Thoracic aorta (tissue), 2 donors: ENCODE data around the gene SYN1. TPM values are rescaled to one million over a fixed set of nuclear protein-coding genes. Genes with fewer than 3 reads are reported as not detected.
"Not testable (repeated sequence)": the region's sequence is repeated elsewhere in the genome, so short reads cannot be mapped to it uniquely, and the experiment has no call there.

ENCODE experiments used
- ATAC-seq: fragments of 150-250 bp; one replicate; pipeline ENCODE4 v1.8.0; 2017; ENCODE audit warnings: low read depth; ENCODE audit not compliant: insufficient number of reproducible peaks, low FRiP score
- DNase-seq: peaks from one replicate; pipeline ENCODE4 v3.0.0-alpha.2; 2020; ENCODE audit warnings: low spot score
- H3K27ac ChIP-seq, 2 donors: fragments of 200-600 bp; sonication (generic); 1 replicate in 1 of 2; 2 replicates in 1 of 2; pipeline ENCODE4 v1.5.1; 2016; ENCODE audit warnings: mild to moderate bottlenecking in 2 of 2, moderate library complexity in 2 of 2
- H3K27me3 ChIP-seq: fragments of 200-600 bp; sonication (generic); replicated peaks from 2 replicates; pipeline ENCODE4 v1.6.0; 2016; ENCODE audit warnings: mild to moderate bottlenecking; ENCODE audit not compliant: insufficient read depth
- H3K36me3 ChIP-seq: fragments of 200-600 bp; sonication (generic); one replicate; pipeline ENCODE4 v1.5.1; 2016
- H3K4me1 ChIP-seq, 2 donors: fragments of 200-600 bp; sonication (generic); 1 replicate in 1 of 2; 2 replicates in 1 of 2; pipeline versions ENCODE4 v1.5.1 to v1.6.0; 2016; ENCODE audit warnings: low read depth in 2 of 2, mild to moderate bottlenecking in 1 of 2; ENCODE audit not compliant: control insufficient read depth in 1 of 2
- H3K4me3 ChIP-seq: fragments of 200-600 bp; sonication (generic); 2 replicates; pipeline ENCODE4 v1.5.1; 2016; ENCODE audit warnings: mild to moderate bottlenecking
- H3K9me3 ChIP-seq: fragments of 200-600 bp; sonication (generic); 2 replicates; pipeline ENCODE4 v1.5.1; 2016
- total RNA-seq, 2 donors: library from RNA; depleted of rRNA; stranded (reverse); fragments of >200 nt; gene quantifications; one replicate each; pipeline versions ENCODE4 v1.1.0 to v1.2.3, GENCODE V29; 2016
- TF ChIP-seq, protein P1 (sequence below): fragments of 200-600 bp; sonication (generic); IDR thresholded peaks from one replicate; pipeline ENCODE4 v1.5.1; 2019; ENCODE audit warnings: antibody characterized with exemption

SYN1 gene
- total RNA-seq, 2 donors from 2014 or later = 0.27 to 0.85 TPM

DNA sequence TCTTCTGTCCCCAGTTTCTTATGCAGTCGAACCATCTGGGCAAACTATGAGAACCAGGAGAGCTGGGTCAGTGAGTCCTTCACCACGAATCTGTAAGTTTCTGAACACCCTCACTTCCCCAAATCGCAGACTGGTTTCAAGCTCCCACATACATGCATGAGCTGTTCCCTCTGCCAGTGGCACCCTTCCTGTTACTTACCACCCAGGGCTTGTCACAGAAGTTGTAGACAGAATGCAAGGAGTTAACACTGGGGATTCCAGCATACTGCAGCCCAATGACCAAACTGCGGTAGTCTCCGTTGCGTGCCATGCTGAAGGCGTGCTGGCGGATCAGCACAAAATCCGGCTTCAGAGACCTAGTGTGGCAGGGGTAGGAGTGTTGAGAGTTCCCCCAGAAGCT, 14.6 kb downstream of the SYN1 start:
- no peaks in the 10 kb centered on the region for H3K27me3 ChIP-seq
- no peak for DNase-seq
- H3K4me1 ChIP-seq = no peaks in the 10 kb centered on the region
- TF ChIP-seq, protein P1, sequence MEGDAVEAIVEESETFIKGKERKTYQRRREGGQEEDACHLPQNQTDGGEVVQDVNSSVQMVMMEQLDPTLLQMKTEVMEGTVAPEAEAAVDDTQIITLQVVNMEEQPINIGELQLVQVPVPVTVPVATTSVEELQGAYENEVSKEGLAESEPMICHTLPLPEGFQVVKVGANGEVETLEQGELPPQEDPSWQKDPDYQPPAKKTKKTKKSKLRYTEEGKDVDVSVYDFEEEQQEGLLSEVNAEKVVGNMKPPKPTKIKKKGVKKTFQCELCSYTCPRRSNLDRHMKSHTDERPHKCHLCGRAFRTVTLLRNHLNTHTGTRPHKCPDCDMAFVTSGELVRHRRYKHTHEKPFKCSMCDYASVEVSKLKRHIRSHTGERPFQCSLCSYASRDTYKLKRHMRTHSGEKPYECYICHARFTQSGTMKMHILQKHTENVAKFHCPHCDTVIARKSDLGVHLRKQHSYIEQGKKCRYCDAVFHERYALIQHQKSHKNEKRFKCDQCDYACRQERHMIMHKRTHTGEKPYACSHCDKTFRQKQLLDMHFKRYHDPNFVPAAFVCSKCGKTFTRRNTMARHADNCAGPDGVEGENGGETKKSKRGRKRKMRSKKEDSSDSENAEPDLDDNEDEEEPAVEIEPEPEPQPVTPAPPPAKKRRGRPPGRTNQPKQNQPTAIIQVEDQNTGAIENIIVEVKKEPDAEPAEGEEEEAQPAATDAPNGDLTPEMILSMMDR = no peak
- no peak overlapping the region for H3K4me3 ChIP-seq
- H3K27ac ChIP-seq = no peak overlapping the region
- no peaks in the 10 kb centered on the region for H3K36me3 ChIP-seq
- no peak for ATAC-seq
- H3K9me3 ChIP-seq = no peaks in the 10 kb centered on the region

DNA sequence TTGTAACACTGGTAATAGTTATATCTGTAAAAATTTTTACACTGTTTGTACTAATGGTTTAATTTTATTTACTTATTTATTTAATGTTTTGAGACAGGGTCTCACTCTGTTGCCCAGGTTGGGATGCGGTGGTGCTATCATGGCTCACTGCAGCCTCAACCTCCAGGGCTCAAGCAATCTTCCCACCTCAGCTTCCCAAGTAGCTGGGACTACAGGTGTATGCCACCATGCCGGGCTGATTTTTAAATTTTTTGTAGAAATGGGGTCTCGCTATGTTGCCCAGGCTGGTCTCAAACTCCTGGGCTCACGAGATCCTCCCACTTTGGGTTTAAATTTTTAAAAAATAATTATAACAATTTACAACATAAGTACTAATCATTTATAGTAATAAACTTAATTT, 16.5 kb downstream of the SYN1 start:
- DNase-seq, H3K4me1 ChIP-seq, H3K27ac ChIP-seq, H3K36me3 ChIP-seq, H3K4me3 ChIP-seq, ATAC-seq, H3K27me3 ChIP-seq, H3K9me3 ChIP-seq: not testable (repeated sequence)

DNA sequence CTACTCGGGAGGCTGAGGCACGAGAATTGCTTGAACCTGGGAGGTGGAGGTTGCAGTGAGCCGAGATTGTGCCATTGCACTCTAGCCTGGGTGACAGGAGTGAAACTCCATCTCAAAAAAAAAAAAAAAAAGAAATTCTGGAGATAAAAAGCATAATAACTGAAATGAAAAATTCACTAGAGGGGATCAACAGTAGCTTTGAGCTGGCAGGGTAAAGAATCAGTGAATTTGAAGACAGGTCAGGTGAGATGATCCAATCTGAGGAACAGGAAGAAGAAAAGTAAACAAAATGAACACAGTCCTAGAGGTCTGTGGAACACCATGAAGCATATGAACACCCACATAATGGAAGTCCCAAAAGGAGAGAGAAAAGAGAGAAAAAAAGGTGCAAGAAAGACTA, 22.4 kb downstream of the SYN1 start:
- DNase-seq (no peak), ATAC-seq (no peak)
- Histone ChIP-seq H3K36me3 (no peaks in the 10 kb centered on the region), H3K4me3 (no peak overlapping the region), H3K9me3 (no peaks in the 10 kb centered on the region), H3K4me1 (peaks cover 4 to 9% of the 10 kb centered on the region in 2 donors), H3K27me3 (no peaks in the 10 kb centered on the region), H3K27ac (no peak overlapping the region)
- TF ChIP-seq, protein P1 = no peak

DNA sequence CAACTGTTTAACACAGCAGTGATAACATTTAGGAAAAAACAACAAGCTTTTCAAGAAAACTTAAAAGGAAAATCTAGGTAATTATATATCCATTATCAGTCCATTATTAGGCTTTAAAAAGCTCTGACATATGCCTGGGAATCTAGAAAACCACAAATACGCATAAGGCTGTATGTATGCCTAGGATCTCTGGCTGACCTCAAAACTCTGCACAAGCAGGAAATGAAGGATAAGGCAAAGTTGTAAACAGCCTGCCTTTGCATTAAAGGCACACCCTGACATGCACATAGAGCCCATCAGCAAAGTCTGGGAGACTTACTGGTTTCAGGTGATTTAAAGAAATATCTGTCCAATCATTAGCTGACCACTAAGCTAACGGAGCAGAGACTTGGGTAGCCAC, 23.4 kb downstream of the SYN1 start:
- no peaks in the 10 kb centered on the region for H3K36me3 ChIP-seq
- H3K27me3 ChIP-seq = no peaks in the 10 kb centered on the region
- TF ChIP-seq, protein P1 = no peak
- DNase-seq = no peak
- peaks cover 4 to 9% of the 10 kb centered on the region in 2 donors for H3K4me1 ChIP-seq
- no peaks in the 10 kb centered on the region for H3K9me3 ChIP-seq
- ATAC-seq = no peak
- peak overlapping the region; percentile 44 to 58 for H3K27ac ChIP-seq
- H3K4me3 ChIP-seq = no peak overlapping the region

DNA sequence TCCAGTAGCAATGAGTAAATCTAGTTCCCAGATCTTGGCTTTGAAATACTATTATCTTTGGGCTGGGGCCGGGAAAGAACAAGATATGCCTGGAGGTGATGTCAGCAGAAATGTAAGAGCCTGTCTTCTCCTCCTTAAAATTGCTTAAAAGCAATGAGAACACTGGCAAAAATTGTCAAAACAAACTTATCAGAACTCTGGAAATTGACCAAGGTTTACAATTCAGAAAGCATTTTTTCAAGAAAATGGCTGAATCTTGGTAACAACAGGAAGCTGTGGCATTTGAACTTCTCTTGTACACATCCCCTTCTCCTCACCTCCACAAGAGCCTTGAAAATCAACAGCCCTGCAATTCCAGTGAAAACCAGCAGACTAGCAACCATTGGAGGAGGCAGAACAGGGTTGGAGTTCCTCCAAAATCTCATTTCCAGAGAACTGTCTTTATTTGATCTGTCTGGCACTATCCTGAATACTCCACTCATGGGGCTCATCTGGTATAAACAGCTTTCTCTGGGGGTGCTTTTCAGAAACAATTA, 23.9 kb downstream of the SYN1 start:
- Histone ChIP-seq H3K9me3 (no peaks in the 10 kb centered on the region), H3K27me3 (no peaks in the 10 kb centered on the region), H3K4me1 (peaks cover 4 to 9% of the 10 kb centered on the region in 2 donors), H3K36me3 (no peaks in the 10 kb centered on the region), H3K27ac (peak overlapping the region; percentile 44 to 58), H3K4me3 (no peak overlapping the region)
- TF ChIP-seq, protein P1 = no peak
- ATAC-seq = no peak
- no peak for DNase-seq

DNA sequence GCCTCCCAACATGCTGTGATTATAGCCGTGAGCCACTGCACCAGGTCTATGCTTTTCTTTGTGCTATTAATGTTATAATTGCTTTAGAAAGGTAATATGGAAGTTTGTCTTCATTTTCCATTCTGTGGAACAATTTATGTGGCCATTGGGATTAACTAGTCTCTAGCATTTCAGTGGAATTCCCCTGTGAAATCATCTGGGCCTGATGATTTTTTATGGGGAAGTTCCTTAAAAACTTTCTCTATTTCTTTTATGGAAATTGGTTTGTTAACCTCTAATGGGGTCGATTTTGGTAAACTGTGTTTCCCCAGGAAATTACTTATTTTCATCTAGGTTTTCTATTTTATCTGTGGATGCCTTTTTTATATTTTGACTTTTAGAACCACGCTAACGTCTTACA, 26.1 kb downstream of the SYN1 start:
- no peak for DNase-seq
- H3K36me3 ChIP-seq = no peaks in the 10 kb centered on the region
- peaks cover 4 to 9% of the 10 kb centered on the region in 2 donors for H3K4me1 ChIP-seq

More for the DNA sequence above, 26.1 kb downstream of the SYN1 start:
- no peak for ATAC-seq
- Histone ChIP-seq H3K27me3 (no peaks in the 10 kb centered on the region), H3K27ac (no peak overlapping the region), H3K4me3 (no peak overlapping the region), H3K9me3 (no peaks in the 10 kb centered on the region)
- TF ChIP-seq, protein P1 = no peak
